Left renal pelvis (tissue), 4 donors: ENCODE results near the gene LSM3. TPM values are rescaled to one million over a fixed set of nuclear protein-coding genes. Genes with fewer than 3 reads are reported as not detected.

Experiments
- DNase-seq, 4 donors: peaks; one replicate each; pipeline ENCODE4 v3.0.0-alpha.2; 2013; ENCODE audit warnings: low read depth in 4 of 4, low spot score in 3 of 4
- polyA plus RNA-seq, 4 donors: library from polyadenylated mRNA; unstranded; fragments of 120-200 nt; gene quantifications; one replicate each; pipeline ENCODE4 v1.2.1, GENCODE V29; 2013; ENCODE audit not compliant: insufficient read length in 4 of 4

Gene LSM3
- polyA plus RNA-seq, 4 donors: 15.7 to 22.9 (median 16.8) TPM

DNA sequence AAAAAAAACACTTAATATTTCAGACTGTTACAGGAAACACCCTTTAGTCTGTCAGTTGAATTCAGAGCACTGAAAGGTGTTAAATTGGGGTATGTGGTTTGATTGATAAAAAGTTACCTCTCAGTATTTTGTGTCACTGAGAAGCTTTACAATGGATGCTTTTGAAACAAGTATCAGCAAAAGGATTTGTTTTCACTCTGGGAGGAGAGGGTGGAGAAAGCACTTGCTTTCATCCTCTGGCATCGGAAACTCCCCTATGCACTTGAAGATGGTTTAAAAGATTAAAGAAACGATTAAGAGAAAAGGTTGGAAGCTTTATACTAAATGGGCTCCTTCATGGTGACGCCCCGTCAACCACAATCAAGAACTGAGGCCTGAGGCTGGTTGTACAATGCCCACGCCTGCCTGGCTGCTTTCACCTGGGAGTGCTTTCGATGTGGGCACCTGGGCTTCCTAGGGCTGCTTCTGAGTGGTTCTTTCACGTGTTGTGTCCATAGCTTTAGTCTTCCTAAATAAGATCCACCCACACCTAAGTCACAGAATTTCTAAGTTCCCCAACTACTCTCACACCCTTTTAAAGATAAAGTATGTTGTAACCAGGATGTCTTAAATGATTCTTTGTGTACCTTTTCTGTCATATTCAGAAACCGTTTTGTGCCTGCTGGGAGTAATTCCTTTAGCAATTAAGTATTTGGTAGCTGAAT is 35.9 kb upstream of the LSM3 start:
- DNase-seq: no peak

DNA sequence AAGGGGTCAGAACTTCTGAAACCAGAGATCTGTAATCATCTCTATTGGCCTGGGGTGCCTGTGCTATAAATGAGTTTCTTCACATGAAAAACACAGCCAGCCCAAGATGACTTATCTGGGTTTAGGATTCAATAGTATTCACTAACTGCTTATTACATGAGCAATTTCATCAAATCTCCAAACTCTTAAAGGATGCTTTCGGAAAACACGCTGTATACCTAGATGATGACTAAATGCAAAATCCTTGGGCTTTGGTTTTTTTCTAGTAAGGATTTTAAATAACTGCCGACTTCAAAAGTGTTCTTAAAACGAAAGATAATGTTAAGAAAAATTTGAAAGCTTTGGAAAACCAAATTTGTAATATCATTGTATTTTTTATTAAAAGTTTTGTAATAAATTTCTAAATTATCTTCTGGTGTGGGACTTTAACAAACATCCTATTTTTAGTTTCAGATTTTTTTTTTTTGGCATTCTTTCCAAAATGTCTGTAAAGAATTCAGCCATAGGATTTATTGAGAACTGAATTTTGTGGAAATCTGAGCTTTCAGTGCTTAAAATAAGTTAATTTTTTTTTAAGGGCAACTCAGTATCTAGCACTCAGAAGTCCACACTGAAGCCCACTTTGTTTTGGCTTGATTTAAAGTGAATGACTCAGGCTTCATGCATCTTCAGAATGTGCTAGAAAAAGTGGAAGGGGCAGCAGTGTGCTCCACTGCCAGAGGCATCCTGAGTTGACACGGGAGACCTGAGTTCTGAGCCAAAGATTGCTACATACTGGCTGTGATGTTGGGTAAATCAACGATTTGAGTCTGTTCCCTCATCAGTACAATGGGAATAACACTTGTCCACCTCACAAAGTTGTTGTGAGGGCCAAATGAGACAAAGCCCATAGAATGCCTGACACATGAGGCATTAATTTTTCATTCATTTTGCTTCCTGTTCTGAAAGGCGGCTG is 35.1 kb upstream of the LSM3 start:
- DNase-seq: no peak

DNA sequence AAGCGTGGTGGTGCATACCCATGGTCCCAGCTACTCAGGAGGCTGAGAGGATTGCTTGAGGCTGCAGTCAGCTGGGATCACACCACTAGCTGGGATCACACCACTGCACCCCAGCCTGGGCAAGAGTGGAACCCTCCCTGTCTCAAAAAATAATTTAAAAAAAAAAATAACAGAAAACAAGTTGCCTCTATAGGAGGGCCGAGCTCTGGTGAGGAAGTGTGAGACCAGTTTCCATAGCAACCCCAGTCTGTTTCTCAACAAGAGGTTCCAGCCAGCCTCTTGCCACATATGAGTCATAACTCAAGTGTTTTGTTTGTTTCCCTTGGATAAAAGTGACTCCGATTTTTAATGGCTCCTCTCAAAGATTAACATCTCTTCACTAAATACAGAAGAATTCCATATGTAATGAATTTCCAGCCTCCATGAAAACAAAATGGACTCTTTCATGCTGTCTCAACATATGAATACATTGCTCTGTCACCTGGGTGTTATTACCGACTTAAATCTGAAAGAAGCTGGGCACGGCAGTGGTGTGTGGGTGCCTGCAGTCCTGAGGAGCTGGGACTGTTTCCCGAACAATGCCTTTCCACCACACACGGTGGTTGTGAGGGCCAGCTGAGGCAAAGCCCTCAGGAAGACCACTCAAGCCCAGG is 34.1 kb upstream of the LSM3 start:
- peak in 3 of 4 donors; percentile 71 to 86 (median 84) for DNase-seq

GRCh38 chr3:14145236-14145635 is 33.4 kb upstream of the LSM3 start:
- no peak for DNase-seq

DNA sequence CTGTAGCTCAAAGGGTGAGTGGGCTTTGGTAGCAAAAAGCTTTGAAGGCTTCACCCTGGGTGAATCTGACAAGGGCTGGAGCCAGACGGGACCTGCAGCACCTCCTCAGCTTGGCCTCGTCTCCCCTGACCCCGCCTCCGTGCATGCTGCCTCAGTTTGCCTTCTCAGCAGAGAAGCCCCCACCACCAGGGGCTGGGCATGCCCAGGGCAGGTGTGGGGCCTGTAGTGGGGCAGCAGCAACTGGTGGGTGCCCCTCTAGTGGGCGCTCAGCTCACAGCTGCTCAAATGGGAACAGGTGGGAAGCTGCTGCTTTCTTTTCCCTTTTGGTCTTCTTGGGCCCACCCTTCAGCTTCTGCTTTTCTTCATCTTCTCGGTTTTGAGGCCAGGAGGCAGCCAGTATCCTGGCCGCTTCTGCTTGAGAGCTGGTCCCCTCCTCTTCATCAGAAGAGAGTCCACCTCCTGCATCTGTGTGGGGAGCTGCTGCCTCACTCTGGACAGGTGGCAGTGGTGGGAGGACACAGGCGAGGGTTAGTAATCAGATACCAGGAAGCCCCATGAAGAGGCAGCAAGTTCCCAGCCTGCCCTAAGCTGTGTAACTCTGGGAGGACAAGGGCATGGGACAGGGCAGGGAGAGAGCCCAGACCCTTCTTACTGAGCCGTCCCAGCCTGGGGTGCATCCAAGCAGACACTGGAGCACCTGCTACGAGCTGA is 32.8 kb upstream of the LSM3 start:
- DNase-seq: no peak

DNA sequence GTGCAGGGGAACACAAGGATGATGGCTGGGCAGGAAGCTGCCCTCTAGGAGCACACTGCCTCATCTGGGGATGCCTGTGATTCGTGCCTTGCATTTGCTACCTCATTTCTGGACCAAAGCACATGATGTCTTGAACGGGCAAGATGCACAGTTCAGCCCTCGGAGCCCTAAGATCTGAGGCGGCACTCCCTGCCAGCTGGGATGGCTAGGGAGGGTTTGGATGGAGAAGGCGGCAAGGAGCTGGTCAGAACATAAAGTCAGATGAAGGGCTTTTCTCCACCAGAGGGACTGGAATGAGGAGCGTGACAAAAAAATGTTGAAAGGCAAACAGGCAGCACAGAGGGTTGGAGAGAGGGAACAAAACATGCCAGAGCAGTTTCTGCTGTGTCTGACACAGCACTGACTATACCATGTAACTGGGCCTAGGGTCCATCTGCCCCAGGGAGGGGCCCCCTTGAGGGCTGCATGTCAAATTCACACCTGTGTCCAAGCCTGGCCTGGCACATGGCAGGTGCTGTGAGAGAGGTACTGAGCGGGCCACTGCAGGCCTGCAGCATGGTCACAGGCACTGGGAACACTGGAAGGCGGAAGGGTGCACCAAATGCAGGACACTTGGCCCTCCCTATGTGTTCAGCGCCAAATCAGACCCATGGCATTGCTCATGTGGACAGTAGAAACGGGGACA is 32.1 kb upstream of the LSM3 start:
- DNase-seq: no peak

DNA sequence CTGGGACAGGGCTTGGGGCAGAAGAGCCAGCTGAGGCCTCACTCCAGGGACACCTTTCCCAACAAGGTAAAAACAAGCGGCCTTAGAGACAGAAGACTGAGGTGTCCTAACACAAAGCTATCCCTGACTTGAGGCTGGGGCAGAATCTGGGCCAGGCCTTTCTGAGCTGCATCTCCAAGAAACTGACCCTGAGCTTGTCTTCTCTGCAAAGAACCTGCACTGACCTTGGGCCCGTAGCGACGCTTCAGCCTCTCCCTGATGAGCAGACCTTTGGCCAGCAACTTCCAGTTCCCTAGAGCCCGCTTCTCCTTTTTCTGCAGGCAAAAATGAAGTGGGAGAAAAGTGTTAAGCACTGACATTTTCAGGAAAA is 31.6 kb upstream of the LSM3 start:
- no peak for DNase-seq

DNA sequence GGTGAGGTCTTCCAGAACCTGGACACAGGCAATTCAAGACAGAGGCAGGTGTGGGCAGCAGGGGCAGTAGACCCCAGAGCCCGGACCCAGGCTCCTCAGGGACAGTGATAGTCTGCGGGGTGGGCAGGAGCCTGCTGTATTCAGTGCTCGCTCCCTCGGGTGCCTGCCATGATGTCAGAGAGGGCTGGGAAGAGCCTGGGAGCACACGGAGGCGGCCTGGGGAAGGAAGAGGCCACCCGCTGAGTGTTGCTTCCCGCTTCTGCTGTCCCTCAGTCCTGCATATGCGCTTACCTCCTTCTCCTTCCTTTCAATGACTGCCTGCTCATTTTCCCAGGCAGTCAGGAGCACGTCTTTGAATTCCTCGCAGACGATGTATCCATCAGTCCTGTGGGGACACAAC is 31.0 kb upstream of the LSM3 start:
- no peak for DNase-seq

- DNase-seq: no peak
Observed at GRCh38 chr3:14148041-14148985, 30.3 kb upstream of the LSM3 start.

DNA sequence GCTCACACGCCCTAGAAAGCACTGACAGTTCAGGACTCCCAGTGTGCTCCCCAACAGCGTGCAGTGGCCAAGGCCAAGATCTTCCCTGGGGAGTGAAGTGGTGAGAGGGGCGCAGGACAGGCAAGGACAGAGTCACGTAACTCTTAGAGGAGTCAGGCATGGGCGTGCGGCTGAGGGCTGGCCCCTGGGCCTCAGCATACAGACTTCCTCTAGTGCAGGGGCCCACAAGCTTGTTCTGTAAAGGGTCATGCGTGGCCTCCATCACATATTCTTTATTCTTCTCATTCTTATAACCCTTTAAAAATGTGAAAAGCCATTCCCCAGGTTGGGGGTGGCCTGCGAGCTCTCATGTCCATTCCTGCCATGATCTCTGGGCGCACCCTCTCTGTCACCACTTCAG is 28.5 kb upstream of the LSM3 start:
- DNase-seq: no peak

GRCh38 chr3:14150491-14151230 is 28.0 kb upstream of the LSM3 start:
- DNase-seq: no peak

GRCh38 chr3:14151471-14152083 is 27.0 kb upstream of the LSM3 start:
- DNase-seq: no peak

DNA sequence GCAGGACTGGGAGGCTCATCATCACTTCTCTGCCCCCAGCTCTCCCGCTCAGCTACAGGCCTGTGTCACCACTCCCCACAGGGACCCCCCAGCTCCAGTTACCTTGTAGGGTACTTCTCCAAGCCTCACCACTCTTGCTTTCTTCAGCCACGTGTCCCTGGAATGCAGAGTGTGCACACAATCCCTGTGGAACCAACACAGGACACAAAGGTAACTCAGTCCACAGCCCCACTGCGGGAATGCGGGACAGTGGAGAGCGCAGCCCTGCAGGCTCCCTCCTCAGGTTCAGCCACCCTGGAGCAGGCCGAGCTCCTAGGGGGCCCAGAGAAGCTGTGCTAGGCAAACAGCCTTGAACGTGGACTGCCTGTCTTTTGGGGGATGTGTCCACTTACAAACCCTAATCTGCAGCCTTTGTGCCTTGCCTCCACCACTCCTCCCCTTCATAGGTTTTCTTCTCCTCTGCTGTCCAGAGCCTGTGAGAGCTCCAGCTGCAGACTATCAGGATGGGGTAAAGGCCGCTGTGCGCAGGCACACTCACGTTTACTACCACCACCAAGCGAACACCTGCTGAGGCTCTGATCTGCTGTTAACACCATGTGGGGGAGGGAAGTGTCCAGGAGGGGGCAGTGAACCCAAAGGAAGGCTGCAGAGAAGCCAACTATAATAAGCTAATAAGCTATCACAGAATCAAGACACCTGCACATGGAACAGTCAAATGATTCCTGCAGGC is 26.2 kb upstream of the LSM3 start:
- no peak for DNase-seq

DNA sequence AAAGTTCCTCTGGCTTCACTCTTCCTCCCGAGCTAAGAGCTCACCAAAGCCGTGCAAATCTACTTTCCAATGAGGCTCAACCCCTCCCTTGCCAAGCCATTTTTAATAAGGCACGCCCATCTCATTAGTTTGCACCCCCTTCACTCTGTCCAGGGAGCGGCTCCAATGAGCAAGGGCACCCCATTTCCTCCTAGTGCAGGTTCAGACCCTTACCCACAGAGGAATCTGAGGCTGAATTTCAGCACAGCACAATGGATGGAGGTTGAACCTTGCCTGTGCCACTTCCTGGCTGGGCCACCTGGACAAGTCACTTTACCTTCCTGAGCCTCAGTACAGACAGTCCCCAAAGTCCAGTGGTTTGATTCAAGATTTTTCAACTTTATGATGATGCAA is 25.7 kb upstream of the LSM3 start:
- DNase-seq: no peak

DNA sequence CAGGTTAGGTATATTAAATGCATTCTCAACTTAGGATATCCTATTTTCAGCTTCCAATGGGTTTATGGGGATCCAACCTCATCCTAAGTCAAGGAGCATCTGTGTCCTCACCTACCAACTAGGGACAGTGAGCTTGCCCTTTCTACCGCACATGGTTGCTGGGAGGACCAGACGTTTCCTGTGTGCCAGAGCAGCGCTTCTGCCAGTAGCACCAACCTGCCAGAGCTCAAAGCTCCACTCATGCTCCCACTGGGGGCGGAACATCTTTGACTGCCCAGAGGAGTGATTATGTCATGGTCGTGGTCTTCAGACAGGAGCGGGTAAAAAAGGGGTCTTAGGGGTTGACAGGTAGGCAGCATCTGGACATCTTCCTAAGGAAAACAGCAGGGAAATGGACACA is 25.0 kb upstream of the LSM3 start:
- no peak for DNase-seq

- no peak for DNase-seq
Observed at GRCh38 chr3:14154276-14154675, 24.3 kb upstream of the LSM3 start.

- DNase-seq: no peak
Observed at GRCh38 chr3:14154895-14155440, 23.6 kb upstream of the LSM3 start.
